IMR-90 (cell line): Measurements from ENCODE around the gene TNFRSF11A. TPM values are rescaled to one million over a fixed set of nuclear protein-coding genes. Genes with fewer than 3 reads are reported as not detected.
A peak's percentile ranks its signal among the peaks of the same experiment; 100 is the strongest.

ENCODE experiments used
- ATAC-seq: fragments of 200-7000 bp; cut with Tn5 transposase; 2 replicates; pipeline ENCODE4 v1.9.1; 2020; ENCODE audit warnings: low read depth, mild to moderate bottlenecking, moderate library complexity
- BruUV-seq: library from RNA; stranded (reverse); fragments of 400-500 nt; replicated peaks from 2 replicates; lab custom pipeline; 2021; lab: Mats Ljungman, UMichigan
- CTCF ChIA-PET: fragments of 300-600 bp; formaldehyde crosslinking; extraction: SDS; loops from one replicate; lab custom pipeline; 2021; ENCODE audit warnings: antibody characterized with exemption; lab: Yijun Ruan, JAX
- POLR2A ChIA-PET: fragments of 300-600 bp; sonication (Branson Sonifier 250); formaldehyde crosslinking; loops from one replicate; lab custom pipeline; 2022; ENCODE audit warnings: antibody characterized with exemption; ENCODE audit not compliant: unreplicated experiment; lab: Charles Lee
- DNase-seq: peaks from one replicate; pipeline ENCODE4 v3.0.0; 2013
- H2AFZ ChIP-seq: replicated peaks from 2 replicates; pipeline ENCODE3; 2013; ENCODE audit warnings: low read length, mild to moderate bottlenecking; ENCODE audit not compliant: poor library complexity
- H2AK5ac ChIP-seq: 2 replicates; pipeline ENCODE4 v1.6.1; 2013; ENCODE audit warnings: low read depth, low read length, inconsistent platforms
- H2AK9ac ChIP-seq: replicated peaks from 2 replicates; pipeline ENCODE3; 2013; ENCODE audit warnings: mild to moderate bottlenecking, low read depth, low read length, moderate library complexity; ENCODE audit not compliant: poor library complexity
- H2BK120ac ChIP-seq: 2 replicates; pipeline ENCODE4 v1.6.1; 2013; ENCODE audit warnings: low read depth, low read length, inconsistent platforms
- H2BK15ac ChIP-seq: 3 replicates; pipeline ENCODE4 v1.6.1; 2013; ENCODE audit warnings: low read depth, low read length, inconsistent platforms
- H2BK20ac ChIP-seq: 2 replicates; pipeline ENCODE4 v1.6.1; 2013; ENCODE audit warnings: low read depth, mild to moderate bottlenecking, inconsistent platforms, low read length, moderate library complexity
- H2BK5ac ChIP-seq: 2 replicates; pipeline ENCODE4 v1.6.1; 2013; ENCODE audit warnings: mild to moderate bottlenecking, low read depth, low read length, inconsistent platforms; ENCODE audit not compliant: poor library complexity, severe bottlenecking
- H3K14ac ChIP-seq: replicated peaks from 2 replicates; pipeline ENCODE4 v1.6.1; 2013; ENCODE audit warnings: low read depth, low read length, inconsistent platforms
- H3K18ac ChIP-seq: 2 replicates; pipeline ENCODE4 v1.6.1; 2013; ENCODE audit warnings: low read depth, low read length, control low read depth
- H3K23ac ChIP-seq: 2 replicates; pipeline ENCODE4 v1.6.1; 2013; ENCODE audit warnings: low read depth, low read length, inconsistent platforms
- H3K27ac ChIP-seq: 2 replicates; pipeline ENCODE4 v1.5.1; 2013; ENCODE audit warnings: mild to moderate bottlenecking, control low read depth, low read length; ENCODE audit not compliant: insufficient read depth
- H3K27me3 ChIP-seq: 2 replicates; pipeline ENCODE4 v1.6.1; 2013; ENCODE audit warnings: low read length; ENCODE audit not compliant: control insufficient read depth, insufficient read depth
- H3K36me3 ChIP-seq: 2 replicates; pipeline ENCODE4 v1.6.1; 2013; ENCODE audit warnings: low read length, mixed read lengths; ENCODE audit not compliant: control insufficient read depth, insufficient read depth
- H3K4ac ChIP-seq: 2 replicates; pipeline ENCODE4 v1.6.1; 2013; ENCODE audit warnings: low read depth, low read length, inconsistent platforms
- H3K4me1 ChIP-seq: 2 replicates; pipeline ENCODE4 v1.6.1; 2013; ENCODE audit warnings: low read length, mixed read lengths; ENCODE audit not compliant: control insufficient read depth, insufficient read depth
- H3K4me2 ChIP-seq: 2 replicates; pipeline ENCODE4 v1.6.1; 2013; ENCODE audit warnings: low read depth, mild to moderate bottlenecking, control low read depth, low read length, moderate library complexity
- H3K4me3 ChIP-seq: 2 replicates; pipeline ENCODE4 v1.5.1; 2013; ENCODE audit warnings: low read depth, mild to moderate bottlenecking, control low read depth, low read length, moderate library complexity; ENCODE audit not compliant: insufficient read depth
- H3K56ac ChIP-seq: 2 replicates; pipeline ENCODE4 v1.6.1; 2013; ENCODE audit warnings: low read length, inconsistent platforms; ENCODE audit not compliant: insufficient read depth; ENCODE audit errors: extremely low read depth
- H3K79me1 ChIP-seq, 2 experiments: 2 replicates each; pipeline ENCODE4 v1.6.1; 2013; ENCODE audit warnings: low read length in 2 of 2, inconsistent platforms in 1 of 2, low read depth in 1 of 2
- H3K9ac ChIP-seq: 2 replicates; pipeline ENCODE4 v1.6.1; 2013; ENCODE audit warnings: low read depth, low read length, control low read depth
- H3K9me1 ChIP-seq: 2 replicates; pipeline ENCODE4 v1.6.1; 2013; ENCODE audit warnings: low read length, inconsistent platforms; ENCODE audit not compliant: insufficient read depth
- H3K9me3 ChIP-seq: 2 replicates; pipeline ENCODE4 v1.6.1; 2013; ENCODE audit warnings: low read length; ENCODE audit not compliant: control insufficient read depth, insufficient read depth
- H4K20me1 ChIP-seq: 2 replicates; pipeline ENCODE4 v1.6.1; 2013; ENCODE audit warnings: low read length, inconsistent platforms; ENCODE audit not compliant: insufficient read depth
- H4K5ac ChIP-seq: 2 replicates; pipeline ENCODE4 v1.6.1; 2013; ENCODE audit warnings: mild to moderate bottlenecking, low read depth, low read length, control low read depth
- H4K8ac ChIP-seq, 2 experiments: 2 replicates each; pipeline ENCODE4 v1.6.1; 2013; ENCODE audit warnings: low read depth in 2 of 2, low read length in 2 of 2, control low read depth in 1 of 2, inconsistent platforms in 1 of 2
- H4K91ac ChIP-seq: 2 replicates; pipeline ENCODE4 v1.6.1; 2013; ENCODE audit warnings: low read depth, low read length, inconsistent platforms; ENCODE audit not compliant: insufficient read depth
- FOS ChIP-seq: fragments of 150-350 bp; IDR thresholded peaks from 2 replicates; pipeline ENCODE4 v1.6.1; 2016; ENCODE audit warnings: low read depth, low read length
- MAFK ChIP-seq: IDR thresholded peaks from 2 replicates; pipeline ENCODE4 v1.6.1; 2012; ENCODE audit warnings: low read depth, low read length, improper control_type of control experiment
- WGBS, 2 experiments: methylation state at CpG; one replicate each; pipeline versions ENCODE4 v1.1.5 to v1.1.7; 2013; ENCODE audit warnings: missing lambda C conversion rate in 2 of 2; ENCODE audit not compliant: insufficient read length in 1 of 2; ENCODE audit errors: extremely low coverage in 2 of 2; 5-methylcytosine and 5-hydroxymethylcytosine counted together
- dilution Hi-C: fragments of 300-500 bp; cut with HindIII; formaldehyde crosslinking; loops from one replicate; pipeline ENCODE4 v1.14.3; 2018; ENCODE audit warnings: low sequenced_read_pairs; ENCODE audit not compliant: unreplicated experiment
- in situ Hi-C: fragments of 300-500 bp; cut with MboI; formaldehyde crosslinking; loops from 3 replicates; pipeline ENCODE4 v1.14.3; 2019; ENCODE audit warnings: low sequenced_read_pairs, inconsistent platforms, mixed read lengths
- intact Hi-C: fragments of 100-400 bp; cut with micrococcal nuclease; formaldehyde crosslinking; loops from 2 replicates; pipeline ENCODE4 v1.10.0; 2022
- polyA plus RNA-seq, 3 experiments: library from polyadenylated mRNA; depleted of rRNA; stranded (reverse); fragments of >200 nt; gene quantifications; 2 replicates each; pipeline ENCODE4 v1.2.3, GENCODE V29; 2012; ENCODE audit warnings: low replicate concordance in 1 of 3
- total RNA-seq: library from RNA; depleted of rRNA; stranded (reverse); fragments of >200 nt; gene quantifications from 2 replicates; pipeline ENCODE4 v1.2.3, GENCODE V29; 2012

The TNFRSF11A gene
- total and polyA plus RNA-seq, 2 of the 4 experiments (the other 2 are of a cell fraction): under 0.01 TPM; not detected in 1

- H3K9me3 ChIP-seq: no peaks in the 10 kb centered on the region
- no peak overlapping the region for H3K9ac ChIP-seq
- TF ChIP-seq FOS: peak; percentile 35; the same call in 1 of the 2 replicates
- no peak for TF ChIP-seq MAFK
- H3K4me3 ChIP-seq: no peak overlapping the region
- H2AK9ac ChIP-seq: no peak overlapping the region
- H3K4me1 ChIP-seq: peaks cover 3% of the 10 kb centered on the region; the same call in 1 of the 2 replicates
- peak overlapping the region; percentile 45; the same call in 1 of the 2 replicates for H2BK20ac ChIP-seq
- H2BK120ac ChIP-seq: peak overlapping the region; percentile 19; the same call in 1 of the 2 replicates
- no peaks in the 10 kb centered on the region for H3K79me1 ChIP-seq
- ChIA-PET POLR2A (no interaction called here), CTCF (interaction anchor here (0.6 to 0.7 kb wide), 2 partner anchors 241 to 562 kb away, joined by 3 to 4 read pairs; no protein-coding TSS in a partner anchor)
- no peak overlapping the region for H2AFZ ChIP-seq
- peak overlapping the region; percentile 34 for H2BK5ac ChIP-seq
- no peaks in the 10 kb centered on the region for H3K36me3 ChIP-seq
- no peaks in the 10 kb centered on the region; the same call in 1 of the 2 replicates for H3K27me3 ChIP-seq
- peak overlapping the region; percentile 68; the same call in 1 of the 2 replicates for H3K18ac ChIP-seq
- no peak overlapping the region for H4K5ac ChIP-seq
- peak overlapping the region; percentile 45; the same call in 1 of the 2 replicates for H3K27ac ChIP-seq
- in situ Hi-C loops (no loop called here), dilution Hi-C loops (no loop called here), intact Hi-C loops (no loop called here)
- 0 out of 2 replicates have a peak overlapping the region, but pooled peaks have one; percentile 30 for H3K4ac ChIP-seq
- H4K20me1 ChIP-seq: no peaks in the 10 kb centered on the region
- WGBS, 2 experiments: 57% methylated on average over 3 of the region's 9 CpGs; no CpG with 5 or more reads in 1 of the 2 experiments
- peak overlapping the region; percentile 61 for H3K4me2 ChIP-seq
- no peak overlapping the region for H2BK15ac ChIP-seq
- H4K8ac ChIP-seq: no peak overlapping the region; a peak in 1 of 4 replicates
- no peaks in the 10 kb centered on the region for H3K9me1 ChIP-seq
- no peak overlapping the region for H3K23ac ChIP-seq
- no peak overlapping the region for H3K56ac ChIP-seq
- no peak overlapping the region for H3K14ac ChIP-seq
- ATAC-seq: peak; percentile 59; the same call in 1 of the 2 replicates
- DNase-seq: peak; percentile 65
- H4K91ac ChIP-seq: no peak overlapping the region
- no peak overlapping the region for H2AK5ac ChIP-seq
- BruUV-seq: no TSS peak
Observed at GRCh38 chr18:62420513-62421209, 95.6 kb downstream of the TNFRSF11A start.
